PFSK-1 (cell line): ENCODE data around the gene FBH1.

Experiments
- TAF1 ChIP-seq: IDR thresholded peaks from 2 replicates; pipeline ENCODE4 v1.6.1; 2012; ENCODE audit warnings: low read length, control low read depth, borderline replicate concordance; ENCODE audit not compliant: insufficient read depth
- TF ChIP-seq, protein P1 (sequence below), 2 experiments: IDR thresholded peaks; 2 replicates each; pipeline versions ENCODE4 v1.6.1 to v1.8.0; 2011 to 2012; ENCODE audit warnings: low read depth in 2 of 2, low read length in 2 of 2, control low read depth in 1 of 2, inconsistent platforms in 1 of 2, mild to moderate bottlenecking in 1 of 2, moderate library complexity in 1 of 2; ENCODE audit not compliant: insufficient read depth in 1 of 2

DNA sequence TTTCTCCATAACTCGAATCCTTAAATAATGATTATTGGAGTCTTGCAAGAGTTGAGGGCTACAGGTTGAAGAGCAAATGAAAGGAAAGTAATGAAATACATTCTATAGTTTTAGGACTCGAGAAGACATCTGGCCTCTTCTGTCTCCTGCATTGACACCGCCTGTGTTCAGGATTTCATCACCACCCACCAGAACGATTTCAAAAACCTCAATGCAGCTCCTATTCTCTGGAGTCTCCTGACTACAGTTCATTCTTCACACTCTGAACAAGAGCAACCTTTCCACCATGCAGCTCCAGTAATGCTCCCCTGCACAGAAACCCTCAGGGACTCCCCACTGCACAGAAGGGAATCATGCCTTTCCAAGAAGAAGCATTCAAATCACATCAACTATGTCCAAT, 81.8 kb downstream of the FBH1 start:
- TF ChIP-seq, protein P1, sequence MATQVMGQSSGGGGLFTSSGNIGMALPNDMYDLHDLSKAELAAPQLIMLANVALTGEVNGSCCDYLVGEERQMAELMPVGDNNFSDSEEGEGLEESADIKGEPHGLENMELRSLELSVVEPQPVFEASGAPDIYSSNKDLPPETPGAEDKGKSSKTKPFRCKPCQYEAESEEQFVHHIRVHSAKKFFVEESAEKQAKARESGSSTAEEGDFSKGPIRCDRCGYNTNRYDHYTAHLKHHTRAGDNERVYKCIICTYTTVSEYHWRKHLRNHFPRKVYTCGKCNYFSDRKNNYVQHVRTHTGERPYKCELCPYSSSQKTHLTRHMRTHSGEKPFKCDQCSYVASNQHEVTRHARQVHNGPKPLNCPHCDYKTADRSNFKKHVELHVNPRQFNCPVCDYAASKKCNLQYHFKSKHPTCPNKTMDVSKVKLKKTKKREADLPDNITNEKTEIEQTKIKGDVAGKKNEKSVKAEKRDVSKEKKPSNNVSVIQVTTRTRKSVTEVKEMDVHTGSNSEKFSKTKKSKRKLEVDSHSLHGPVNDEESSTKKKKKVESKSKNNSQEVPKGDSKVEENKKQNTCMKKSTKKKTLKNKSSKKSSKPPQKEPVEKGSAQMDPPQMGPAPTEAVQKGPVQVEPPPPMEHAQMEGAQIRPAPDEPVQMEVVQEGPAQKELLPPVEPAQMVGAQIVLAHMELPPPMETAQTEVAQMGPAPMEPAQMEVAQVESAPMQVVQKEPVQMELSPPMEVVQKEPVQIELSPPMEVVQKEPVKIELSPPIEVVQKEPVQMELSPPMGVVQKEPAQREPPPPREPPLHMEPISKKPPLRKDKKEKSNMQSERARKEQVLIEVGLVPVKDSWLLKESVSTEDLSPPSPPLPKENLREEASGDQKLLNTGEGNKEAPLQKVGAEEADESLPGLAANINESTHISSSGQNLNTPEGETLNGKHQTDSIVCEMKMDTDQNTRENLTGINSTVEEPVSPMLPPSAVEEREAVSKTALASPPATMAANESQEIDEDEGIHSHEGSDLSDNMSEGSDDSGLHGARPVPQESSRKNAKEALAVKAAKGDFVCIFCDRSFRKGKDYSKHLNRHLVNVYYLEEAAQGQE (IDR thresholded peaks at IDR 0.05; ENCODE audit: insufficient read depth in 1 of 2, low read depth in 2 of 2, low read length in 2 of 2), result no peak
- TF ChIP-seq TAF1, result no peak
